ENCODE data around the gene RERE.
A peak's percentile ranks its signal among the peaks of the same experiment; 100 is the strongest.

The RERE gene

DNA sequence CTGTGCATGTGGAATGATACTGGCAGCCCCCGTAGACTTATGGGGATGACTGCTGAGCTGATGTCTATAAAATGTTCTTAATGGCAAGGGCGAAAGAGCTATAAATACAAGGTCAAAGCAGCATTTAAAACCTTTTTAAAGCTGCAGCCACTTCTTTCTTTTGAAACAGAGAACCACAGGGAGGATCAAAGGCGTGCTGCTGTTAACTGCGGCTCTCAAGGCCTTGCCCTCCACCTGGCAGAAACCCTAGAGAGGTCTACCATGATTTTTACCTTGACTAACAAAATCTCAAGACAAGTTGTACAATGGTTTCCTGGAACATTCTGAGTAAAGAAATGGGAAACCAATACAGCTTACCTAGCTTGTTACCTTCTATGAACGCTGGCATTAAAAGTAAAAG, 409.8 kb downstream of the RERE start:
- no peak for DNase-seq (ENCODE audit: low read depth)
- no peak overlapping the region for H3K4me3 ChIP-seq (ENCODE audit: low read depth, low read length)
- TF ChIP-seq, protein P1, sequence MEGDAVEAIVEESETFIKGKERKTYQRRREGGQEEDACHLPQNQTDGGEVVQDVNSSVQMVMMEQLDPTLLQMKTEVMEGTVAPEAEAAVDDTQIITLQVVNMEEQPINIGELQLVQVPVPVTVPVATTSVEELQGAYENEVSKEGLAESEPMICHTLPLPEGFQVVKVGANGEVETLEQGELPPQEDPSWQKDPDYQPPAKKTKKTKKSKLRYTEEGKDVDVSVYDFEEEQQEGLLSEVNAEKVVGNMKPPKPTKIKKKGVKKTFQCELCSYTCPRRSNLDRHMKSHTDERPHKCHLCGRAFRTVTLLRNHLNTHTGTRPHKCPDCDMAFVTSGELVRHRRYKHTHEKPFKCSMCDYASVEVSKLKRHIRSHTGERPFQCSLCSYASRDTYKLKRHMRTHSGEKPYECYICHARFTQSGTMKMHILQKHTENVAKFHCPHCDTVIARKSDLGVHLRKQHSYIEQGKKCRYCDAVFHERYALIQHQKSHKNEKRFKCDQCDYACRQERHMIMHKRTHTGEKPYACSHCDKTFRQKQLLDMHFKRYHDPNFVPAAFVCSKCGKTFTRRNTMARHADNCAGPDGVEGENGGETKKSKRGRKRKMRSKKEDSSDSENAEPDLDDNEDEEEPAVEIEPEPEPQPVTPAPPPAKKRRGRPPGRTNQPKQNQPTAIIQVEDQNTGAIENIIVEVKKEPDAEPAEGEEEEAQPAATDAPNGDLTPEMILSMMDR (IDR thresholded peaks at IDR 0.05; ENCODE audit: insufficient read depth, low read depth, low read length, missing control alignments): no peak

DNA sequence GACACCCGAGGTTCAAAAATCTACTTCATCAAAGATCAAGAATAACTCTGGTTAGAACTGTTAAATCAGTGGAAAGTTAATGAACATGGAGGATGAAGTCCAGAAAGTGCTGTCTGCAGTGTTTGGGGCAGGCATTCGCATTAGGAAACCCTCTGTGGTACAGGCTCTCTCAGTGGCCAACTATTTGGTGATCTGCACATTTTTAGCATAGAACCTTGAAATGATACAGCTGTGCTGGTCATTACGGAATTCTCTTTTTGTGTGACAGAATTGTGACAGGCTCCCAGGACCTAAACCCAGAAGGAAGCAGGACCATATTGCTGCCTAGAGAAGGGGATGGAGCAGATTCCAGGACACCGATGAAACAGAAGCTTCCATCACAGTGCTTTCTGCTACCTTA, 410.5 kb downstream of the RERE start:
- no peak overlapping the region for H3K4me3 ChIP-seq (ENCODE audit: low read depth, low read length)
- TF ChIP-seq, protein P1 (IDR thresholded peaks at IDR 0.05; ENCODE audit: insufficient read depth, low read depth, low read length, missing control alignments): no peak
- DNase-seq (ENCODE audit: low read depth): no peak

DNA sequence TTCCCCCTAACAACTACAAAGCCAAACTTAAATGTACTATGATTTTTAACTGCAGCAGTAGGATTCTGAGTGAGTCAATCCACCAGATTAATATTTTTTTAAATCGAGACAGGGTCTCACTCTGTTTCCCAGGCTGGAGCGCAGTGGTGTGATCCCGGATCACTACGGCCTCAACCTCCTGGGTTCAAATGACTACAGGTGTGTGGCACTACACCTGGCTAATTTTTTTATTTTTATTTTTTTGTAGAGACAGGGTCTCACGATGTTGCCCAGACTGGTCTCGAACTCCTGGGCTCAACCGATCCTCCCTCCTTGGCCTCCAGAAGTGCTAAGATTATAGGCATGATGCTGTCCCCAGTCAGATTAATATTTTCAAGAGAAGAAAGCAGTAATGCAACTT, 411.4 kb downstream of the RERE start:
- no peak for DNase-seq (ENCODE audit: low read depth)
- TF ChIP-seq, protein P1 (IDR thresholded peaks at IDR 0.05; ENCODE audit: insufficient read depth, low read depth, low read length, missing control alignments): no peak
- no peak overlapping the region for H3K4me3 ChIP-seq (ENCODE audit: low read depth, low read length)

DNA sequence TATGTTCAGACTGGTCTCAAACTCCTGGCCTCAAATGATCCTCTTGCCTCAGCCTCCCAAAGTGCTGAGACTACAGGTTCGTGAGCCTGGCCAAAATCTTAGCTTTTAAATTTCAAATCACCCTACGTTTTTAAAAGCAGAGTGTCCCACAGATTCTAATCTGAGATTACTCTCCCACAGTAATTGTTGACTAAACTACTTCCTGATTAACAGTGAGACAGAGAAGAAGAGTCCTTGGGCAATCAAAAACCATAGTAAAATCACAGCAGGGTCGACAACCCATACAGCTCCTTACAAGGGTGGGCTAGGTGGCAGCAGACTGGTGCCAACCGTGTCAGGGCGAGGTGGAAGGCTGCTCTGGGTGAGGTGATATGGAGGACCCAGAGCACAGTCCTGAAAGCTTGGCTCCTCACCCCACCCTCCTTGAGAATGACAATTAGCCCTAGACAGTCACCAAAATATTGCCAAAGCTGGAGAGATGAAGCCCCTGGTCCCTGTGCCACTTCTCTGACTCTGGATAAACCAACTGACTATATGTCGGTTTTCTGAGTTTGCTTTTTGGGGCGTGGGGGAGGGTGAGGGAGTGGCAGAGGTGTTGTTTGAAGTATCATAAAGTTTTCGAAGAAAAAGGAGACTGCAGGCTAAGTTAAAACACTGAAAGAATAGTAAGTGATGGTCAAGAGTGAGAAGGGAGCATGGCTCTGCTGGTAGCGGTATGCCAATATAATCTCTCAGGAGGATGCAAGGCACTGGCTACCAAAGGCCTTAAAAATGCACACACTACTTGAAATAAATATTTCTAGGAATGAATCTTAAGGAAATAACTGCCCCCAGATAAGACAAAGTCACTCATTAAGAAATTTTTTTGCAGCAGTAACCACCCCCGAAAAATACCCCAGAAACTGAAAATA, 412.7 kb downstream of the RERE start:
- TF ChIP-seq, protein P1 (IDR thresholded peaks at IDR 0.05; ENCODE audit: insufficient read depth, low read depth, low read length, missing control alignments): no peak
- H3K4me3 ChIP-seq (ENCODE audit: low read depth, low read length): no peak overlapping the region
- no peak for DNase-seq (ENCODE audit: low read depth)

DNA sequence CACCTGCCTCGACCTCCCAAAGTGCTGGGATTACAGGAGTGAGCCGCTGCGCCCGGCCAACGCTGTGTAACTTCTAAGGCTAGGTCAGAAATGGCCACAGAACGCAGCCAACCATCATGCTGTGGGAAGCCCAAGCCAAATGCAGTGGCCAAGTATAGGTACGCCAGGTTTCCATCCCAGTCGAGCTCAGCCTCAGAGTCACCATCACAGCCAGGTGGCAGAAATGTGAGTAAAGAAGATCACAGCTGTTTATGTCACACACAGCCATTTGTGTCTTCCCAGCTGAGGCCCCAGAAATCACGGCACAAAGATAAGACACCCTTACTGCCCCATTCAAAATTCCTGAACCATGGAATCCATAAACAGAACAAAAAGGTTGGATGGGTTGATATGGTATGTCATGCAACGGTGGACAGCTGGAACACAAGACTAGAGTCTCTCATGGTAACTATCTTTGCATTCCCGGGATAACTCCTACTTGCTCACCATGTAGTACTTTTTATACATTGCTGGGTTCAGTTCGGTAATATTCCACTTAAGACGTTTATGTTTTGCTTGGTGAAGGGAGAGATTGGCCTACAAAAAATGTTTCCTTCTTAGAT, 415.2 kb downstream of the RERE start:
- DNase-seq (ENCODE audit: low read depth): no peak
- TF ChIP-seq, protein P1 (IDR thresholded peaks at IDR 0.05; ENCODE audit: insufficient read depth, low read depth, low read length, missing control alignments): no peak
- H3K4me3 ChIP-seq (ENCODE audit: low read depth, low read length): no peak overlapping the region

DNA sequence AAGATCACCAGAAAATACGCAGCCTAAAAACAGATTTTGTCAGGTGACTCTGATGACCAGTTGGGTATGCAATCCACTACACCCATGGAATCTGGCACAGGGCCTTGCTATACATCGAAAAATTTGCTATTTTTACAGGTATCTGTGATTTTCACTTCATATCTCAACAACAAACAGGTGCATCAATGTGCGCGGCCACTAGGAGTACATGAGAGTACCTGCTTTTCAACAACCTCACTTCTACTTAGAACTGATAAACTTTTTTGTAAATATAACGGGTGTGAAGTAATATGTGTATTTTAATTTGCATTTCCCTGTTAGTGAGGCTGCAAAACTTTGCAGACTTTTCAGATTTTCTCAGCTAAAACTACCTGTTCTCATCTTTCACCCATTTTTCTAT, 418.8 kb downstream of the RERE start:
- TF ChIP-seq, protein P1 (IDR thresholded peaks at IDR 0.05; ENCODE audit: insufficient read depth, low read depth, low read length, missing control alignments): no peak
- H3K4me3 ChIP-seq (ENCODE audit: low read depth, low read length): no peak overlapping the region
- DNase-seq (ENCODE audit: low read depth): peak; percentile 17
